Activated CD4-positive, CD25-positive, alpha-beta regulatory T cell (primary cell): ENCODE measurements around the gene ATF7IP.

Experiments
- DNase-seq, 4 experiments: peaks; one replicate each; lab custom pipeline; 2025; lab: John Stamatoyannopoulos, UW

The ATF7IP gene

DNA sequence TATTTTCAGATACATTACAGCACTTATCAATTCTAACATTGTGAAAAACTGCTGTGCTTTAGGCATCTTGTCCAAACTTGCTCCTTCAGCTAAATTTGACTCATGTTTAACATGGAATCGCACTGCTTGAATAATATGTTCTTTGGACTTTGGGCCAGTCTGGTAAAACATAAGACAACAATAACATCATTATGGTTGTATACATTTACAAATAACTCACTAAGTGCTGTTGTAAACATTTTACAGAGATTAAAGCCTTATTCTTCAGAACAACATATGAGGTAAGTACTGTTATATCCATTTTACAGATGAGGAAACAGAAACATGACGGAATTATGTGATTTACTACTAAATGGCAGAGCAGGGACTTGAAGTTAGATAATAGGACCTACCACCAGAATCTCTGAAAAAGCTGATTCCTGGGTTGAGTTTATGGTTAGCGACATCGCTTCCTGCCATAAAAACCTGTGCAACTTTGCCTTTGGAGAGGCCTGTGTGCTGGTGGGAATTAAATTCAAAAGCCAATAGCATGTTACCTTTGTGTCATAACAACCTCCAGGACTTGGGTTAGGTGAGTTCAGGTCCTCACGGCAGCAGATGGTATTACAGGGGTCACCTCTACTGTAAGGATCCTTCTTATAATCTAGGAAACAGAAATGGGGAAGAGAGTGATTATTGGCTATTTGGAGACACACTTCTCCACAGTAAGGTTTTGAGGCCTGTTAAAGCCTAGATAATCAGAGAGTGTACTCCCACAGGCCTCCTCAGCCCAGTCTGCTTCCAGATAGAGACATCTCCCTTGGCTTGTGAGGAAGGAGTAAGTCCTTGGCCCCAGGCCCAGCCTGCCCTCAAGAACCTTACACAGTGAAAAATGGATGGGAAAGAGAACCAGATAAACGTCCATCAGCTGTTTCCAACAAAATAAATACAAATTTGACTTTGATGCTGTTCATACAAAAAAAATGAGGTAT is 140.4 kb downstream of the ATF7IP start:
- no peak for DNase-seq

DNA sequence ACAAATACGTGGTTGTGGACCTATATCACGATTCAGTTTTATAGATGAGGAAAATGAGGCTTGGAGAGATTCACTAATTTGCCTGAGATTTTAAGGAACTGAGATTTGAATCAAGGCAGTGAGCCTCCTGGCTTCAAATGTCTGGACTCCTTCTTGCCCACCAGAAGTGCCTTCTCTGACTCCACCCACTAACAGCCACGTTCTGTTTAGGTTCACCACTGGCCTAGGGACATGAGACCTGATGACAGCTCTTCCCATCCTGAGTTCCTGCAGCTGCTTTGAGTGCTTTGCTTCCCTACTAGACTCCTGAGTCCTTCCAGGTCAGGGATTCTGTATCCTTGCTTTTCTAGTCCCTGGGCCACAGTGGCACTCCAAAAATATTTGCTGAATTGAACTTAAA is 145.1 kb downstream of the ATF7IP start:
- DNase-seq = no peak

DNA sequence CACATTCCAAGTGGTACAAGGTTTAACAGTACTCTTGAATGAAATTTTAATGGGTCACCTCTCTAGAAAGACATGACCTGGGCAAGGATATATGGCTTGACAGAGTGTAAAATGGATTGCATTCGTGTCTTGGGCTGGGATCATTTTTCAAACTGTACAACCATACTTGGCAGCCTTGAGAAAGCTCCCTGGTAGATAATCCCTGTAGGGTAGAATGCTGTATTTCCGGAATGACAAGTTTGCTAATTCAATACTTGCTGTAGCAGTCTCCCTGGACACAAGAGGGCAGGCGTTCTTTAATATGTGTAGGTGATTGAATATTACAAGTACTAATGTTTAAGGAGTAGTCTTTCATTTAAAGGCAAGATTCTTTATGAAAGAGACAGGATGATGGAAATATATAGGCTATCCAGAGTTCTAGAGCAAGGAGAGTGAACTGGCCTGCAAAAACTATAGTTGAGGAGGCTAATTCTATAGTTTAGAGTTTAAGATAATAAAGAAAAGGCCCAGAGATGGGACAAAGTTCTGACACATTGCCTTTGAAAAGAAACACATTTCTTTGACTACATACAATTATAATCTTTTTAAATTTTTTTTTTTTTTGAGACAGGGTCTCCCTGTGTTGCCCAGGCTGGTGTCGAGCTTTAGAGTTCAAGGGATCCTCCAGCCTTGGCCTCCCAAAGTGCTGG is 148.8 kb downstream of the ATF7IP start:
- DNase-seq = no peak

- no peak for DNase-seq
Measured at GRCh38 chr12:14514946-14515345, 149.5 kb downstream of the ATF7IP start.

GRCh38 chr12:14521822-14522221 is 156.3 kb downstream of the ATF7IP start:
- no peak for DNase-seq

GRCh38 chr12:14525964-14526363 is 160.5 kb downstream of the ATF7IP start:
- no peak for DNase-seq

GRCh38 chr12:14532152-14532551 is 166.7 kb downstream of the ATF7IP start:
- DNase-seq = no peak

GRCh38 chr12:14537088-14537487 is 171.6 kb downstream of the ATF7IP start:
- DNase-seq = no peak

DNA sequence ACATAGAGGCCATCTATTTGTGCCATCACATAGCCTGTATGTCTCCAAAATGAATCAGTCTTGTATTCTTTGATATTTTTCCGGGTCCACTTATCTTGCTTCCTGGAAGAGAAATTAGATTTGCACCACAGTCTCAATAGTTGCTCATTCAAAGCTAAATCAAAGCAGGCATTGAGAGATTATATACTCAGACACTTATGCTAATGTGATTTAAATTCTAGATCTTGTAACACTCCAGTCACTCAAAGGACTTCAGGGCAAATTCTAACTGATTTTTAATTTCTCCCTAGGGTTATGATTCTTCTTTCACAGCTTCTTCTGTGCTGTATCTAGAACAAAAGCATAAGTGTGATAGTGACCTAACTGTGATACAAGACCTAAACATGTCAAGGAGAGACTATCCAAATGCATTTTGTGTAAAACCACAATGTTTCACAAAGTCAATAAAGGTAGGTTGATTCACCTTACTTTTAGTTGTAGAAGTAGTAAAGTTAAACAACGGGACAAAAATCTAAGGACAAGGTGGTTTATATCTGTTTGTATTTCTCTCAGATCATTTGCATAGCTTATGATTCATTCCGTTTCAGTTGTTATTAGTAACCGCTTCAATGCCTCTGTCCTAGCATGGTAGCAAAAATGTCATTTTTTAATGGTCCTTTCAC is 175.4 kb downstream of the ATF7IP start:
- no peak for DNase-seq

- no peak for DNase-seq
Measured at GRCh38 chr12:14545144-14546124, 180.0 kb downstream of the ATF7IP start.

- DNase-seq = no peak
Measured at GRCh38 chr12:14547571-14547970, 182.1 kb downstream of the ATF7IP start.

DNA sequence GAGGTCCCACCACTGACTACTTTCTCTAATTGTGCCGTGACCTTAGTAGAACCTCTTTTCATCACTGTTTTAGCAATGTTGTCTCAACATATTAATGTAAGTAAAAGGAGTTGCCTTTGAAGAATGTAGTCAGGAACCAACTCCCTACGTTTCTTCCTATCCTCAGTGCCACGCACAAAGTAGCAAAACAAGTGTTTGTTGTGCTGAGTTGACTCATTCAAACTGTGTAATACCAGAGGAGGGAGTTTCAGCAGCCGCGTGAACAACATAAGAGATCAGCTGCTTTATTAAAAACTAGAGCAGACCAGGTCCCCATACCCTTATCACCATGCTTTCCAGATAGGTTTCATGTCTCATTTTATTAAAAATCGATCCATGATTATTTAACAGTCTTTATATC is 183.1 kb downstream of the ATF7IP start:
- no peak for DNase-seq
